ENCODE results near the gene IGSF9. TPM values are rescaled to one million over a fixed set of nuclear protein-coding genes. Genes with fewer than 3 reads are reported as not detected.
"Not testable (repeated sequence)": the region's sequence is repeated elsewhere in the genome, so short reads cannot be mapped to it uniquely, and the experiment has no call there.

Gene IGSF9
- polyA plus RNA-seq, 1 donor from 2014 or later = 11.8 TPM

GRCh38 chr1:159908031-159908940, 37.1 kb downstream of the IGSF9 start:
- TF ChIP-seq EZH2 (IDR thresholded peaks at IDR 0.05; ENCODE audit: borderline replicate concordance, insufficient read depth, low read length, poor library complexity, severe bottlenecking) (no peak), MXI1 (conservative IDR thresholded peaks at IDR 0.05; ENCODE audit: poor library complexity, severe bottlenecking) (no peak), POLR2AphosphoS5 (IDR thresholded peaks at IDR 0.05) (no peak), TAF1 (IDR thresholded peaks at IDR 0.05; ENCODE audit: low read depth) (no peak), RAD21 (conservative IDR thresholded peaks at IDR 0.05) (no peak), SMC3 (conservative IDR thresholded peaks at IDR 0.05; ENCODE audit: poor library complexity) (no peak), EP300 (conservative IDR thresholded peaks at IDR 0.05; ENCODE audit: poor library complexity, severe bottlenecking) (no peak), REST (IDR thresholded peaks at IDR 0.05; ENCODE audit: borderline replicate concordance) (no peak), CTCF (IDR thresholded peaks at IDR 0.05; ENCODE audit: poor library complexity, severe bottlenecking) (no peak)
- H3K9me2 ChIP-seq (ENCODE audit: insufficient read depth, low read length) = no peaks in the 10 kb centered on the region
- no peak overlapping the region for H3K4me3 ChIP-seq (ENCODE audit: low read length)

GRCh38 chr1:159906960-159907359, 38.5 kb downstream of the IGSF9 start:
- Histone ChIP-seq H4K20me1 (ENCODE audit: insufficient read depth) (no peaks in the 10 kb centered on the region), H3K9me2 (ENCODE audit: insufficient read depth, low read length) (no peaks in the 10 kb centered on the region), H3K4me2 (ENCODE audit: low read length) (no peak overlapping the region), H3K9ac (ENCODE audit: low read length) (no peak overlapping the region), H3K36me3 (ENCODE audit: insufficient read depth, low read length) (no peaks in the 10 kb centered on the region), H3K9me3 (ENCODE audit: low read length) (no peaks in the 10 kb centered on the region), H3K4me3 (ENCODE audit: low read length) (no peak overlapping the region), H2AFZ (ENCODE audit: low read depth, low read length) (no peak overlapping the region), H3K27me3 (ENCODE audit: insufficient read depth, low read depth, low read length) (no peaks in the 10 kb centered on the region), H3K79me2 (replicated peaks; ENCODE audit: insufficient read depth, low read length) (no peaks in the 10 kb centered on the region), H3K27ac (ENCODE audit: low read length) (no peak overlapping the region), H3F3A (ENCODE audit: insufficient read depth, low read length, poor library complexity, severe bottlenecking) (no peaks in the 10 kb centered on the region)
- no peak for TF ChIP-seq POLR2AphosphoS5 (IDR thresholded peaks at IDR 0.05)
- TF ChIP-seq REST (IDR thresholded peaks at IDR 0.05; ENCODE audit: borderline replicate concordance) = no peak
- TF ChIP-seq EZH2 (IDR thresholded peaks at IDR 0.05; ENCODE audit: borderline replicate concordance, insufficient read depth, low read length, poor library complexity, severe bottlenecking) = no peak
- no peak for TF ChIP-seq SMC3 (conservative IDR thresholded peaks at IDR 0.05; ENCODE audit: poor library complexity)
- no peak for TF ChIP-seq TAF1 (IDR thresholded peaks at IDR 0.05; ENCODE audit: low read depth)
- TF ChIP-seq EP300 (conservative IDR thresholded peaks at IDR 0.05; ENCODE audit: poor library complexity, severe bottlenecking) = no peak
- TF ChIP-seq MXI1 (conservative IDR thresholded peaks at IDR 0.05; ENCODE audit: poor library complexity, severe bottlenecking) = no peak
- TF ChIP-seq RAD21 (conservative IDR thresholded peaks at IDR 0.05) = no peak
- no peak for TF ChIP-seq CTCF (IDR thresholded peaks at IDR 0.05; ENCODE audit: poor library complexity, severe bottlenecking)

More at GRCh38 chr1:159908031-159908940, 37.1 kb downstream of the IGSF9 start:
- Histone ChIP-seq H2AFZ (ENCODE audit: low read depth, low read length) (no peak overlapping the region), H3K79me2 (replicated peaks; ENCODE audit: insufficient read depth, low read length) (no peaks in the 10 kb centered on the region), H4K20me1 (ENCODE audit: insufficient read depth) (no peaks in the 10 kb centered on the region), H3K27me3 (ENCODE audit: insufficient read depth, low read depth, low read length) (no peaks in the 10 kb centered on the region), H3K4me2 (ENCODE audit: low read length) (no peak overlapping the region), H3K9ac (ENCODE audit: low read length) (no peak overlapping the region), H3K36me3 (ENCODE audit: insufficient read depth, low read length) (no peaks in the 10 kb centered on the region), H3K27ac (ENCODE audit: low read length) (no peak overlapping the region), H3F3A (ENCODE audit: insufficient read depth, low read length, poor library complexity, severe bottlenecking) (no peaks in the 10 kb centered on the region), H3K9me3 (ENCODE audit: low read length) (no peaks in the 10 kb centered on the region)

GRCh38 chr1:159904036-159904435, 41.4 kb downstream of the IGSF9 start:
- not testable (repeated sequence) for H3K79me2 ChIP-seq (replicated peaks; ENCODE audit: insufficient read depth, low read length); H3K9ac ChIP-seq (ENCODE audit: low read length); H3K9me3 ChIP-seq (ENCODE audit: low read length); H3F3A ChIP-seq (ENCODE audit: insufficient read depth, low read length, poor library complexity, severe bottlenecking); H3K27ac ChIP-seq (ENCODE audit: low read length); H3K4me3 ChIP-seq (ENCODE audit: low read length); H4K20me1 ChIP-seq (ENCODE audit: insufficient read depth); H2AFZ ChIP-seq (ENCODE audit: low read depth, low read length); H3K36me3 ChIP-seq (ENCODE audit: insufficient read depth, low read length); H3K27me3 ChIP-seq (ENCODE audit: insufficient read depth, low read depth, low read length); H3K9me2 ChIP-seq (ENCODE audit: insufficient read depth, low read length); H3K4me2 ChIP-seq (ENCODE audit: low read length)

All from neural cell (in vitro differentiated cells).